Measurements from ENCODE around the gene ABCA5.

The ABCA5 gene

GRCh38 chr17:69269131-69269998 is 57.6 kb downstream of the ABCA5 start:
- TF ChIP-seq CTCF (IDR thresholded peaks at IDR 0.05; ENCODE audit: extremely low read depth, insufficient read depth, missing control alignments): no peak
- no peak for DNase-seq (ENCODE audit: low spot score)
- in situ Hi-C loops (cut with MboI; ENCODE audit: low pct_unique_long_range_greater_than_20kb, low sequenced_read_pairs, unreplicated experiment): no loop called here

GRCh38 chr17:69268543-69269014 is 58.4 kb downstream of the ABCA5 start:
- no peak for DNase-seq (ENCODE audit: low spot score)
- TF ChIP-seq CTCF (IDR thresholded peaks at IDR 0.05; ENCODE audit: extremely low read depth, insufficient read depth, missing control alignments): no peak
- in situ Hi-C loops (cut with MboI; ENCODE audit: low pct_unique_long_range_greater_than_20kb, low sequenced_read_pairs, unreplicated experiment): no loop called here

GRCh38 chr17:69267219-69267618 is 59.7 kb downstream of the ABCA5 start:
- in situ Hi-C loops (cut with MboI; ENCODE audit: low pct_unique_long_range_greater_than_20kb, low sequenced_read_pairs, unreplicated experiment): no loop called here
- no peak for DNase-seq (ENCODE audit: low spot score)
- no peak for TF ChIP-seq CTCF (IDR thresholded peaks at IDR 0.05; ENCODE audit: extremely low read depth, insufficient read depth, missing control alignments)

- in situ Hi-C loops (cut with MboI; ENCODE audit: low pct_unique_long_range_greater_than_20kb, low sequenced_read_pairs, unreplicated experiment): no loop called here
- DNase-seq (ENCODE audit: low spot score): no peak
- no peak for TF ChIP-seq CTCF (IDR thresholded peaks at IDR 0.05; ENCODE audit: extremely low read depth, insufficient read depth, missing control alignments)
Measured at GRCh38 chr17:69265873-69266272, 61.1 kb downstream of the ABCA5 start.

GRCh38 chr17:69254187-69254586 is 72.7 kb downstream of the ABCA5 start:
- in situ Hi-C loops (cut with MboI; ENCODE audit: low pct_unique_long_range_greater_than_20kb, low sequenced_read_pairs, unreplicated experiment): no loop called here
- no peak for TF ChIP-seq CTCF (IDR thresholded peaks at IDR 0.05; ENCODE audit: extremely low read depth, insufficient read depth, missing control alignments)
- no peak for DNase-seq (ENCODE audit: low spot score)

GRCh38 chr17:69250641-69251040 is 76.3 kb downstream of the ABCA5 start:
- no peak for DNase-seq (ENCODE audit: low spot score)
- in situ Hi-C loops (cut with MboI; ENCODE audit: low pct_unique_long_range_greater_than_20kb, low sequenced_read_pairs, unreplicated experiment): no loop called here
- no peak for TF ChIP-seq CTCF (IDR thresholded peaks at IDR 0.05; ENCODE audit: extremely low read depth, insufficient read depth, missing control alignments)
